Keratinocyte (primary cell): ENCODE data around the gene ATP7B. TPM values are rescaled to one million over a fixed set of nuclear protein-coding genes. Genes with fewer than 3 reads are reported as not detected.

Source experiments
- DNase-seq: peaks from one replicate; pipeline ENCODE4 v3.0.0-alpha.2; 2011; ENCODE audit warnings: low read depth, missing footprints, low spot score
- FAIRE-seq: peaks from 2 replicates; lab custom pipeline; 2011; peaks lifted over from hg19 to GRCh38; lab: Jason Lieb, UNC
- H2AFZ ChIP-seq: 2 replicates; pipeline ENCODE4 v1.6.0; 2012; ENCODE audit warnings: low read length, control low read depth, inconsistent platforms; ENCODE audit not compliant: control insufficient read depth
- H3K27ac ChIP-seq: 2 replicates; pipeline ENCODE4 v1.5.1; 2011; ENCODE audit warnings: low read length; ENCODE audit not compliant: control insufficient read depth, insufficient read depth
- H3K27me3 ChIP-seq: 3 replicates; pipeline ENCODE4 v1.6.0; 2011; ENCODE audit warnings: low read length; ENCODE audit not compliant: control insufficient read depth, insufficient read depth; ENCODE audit errors: extremely low read depth
- H3K36me3 ChIP-seq, 2 experiments: 2 replicates in 1 of 2; 3 replicates in 1 of 2; pipeline ENCODE4 v1.5.1; 2011; ENCODE audit warnings: low read length in 2 of 2, mild to moderate bottlenecking in 1 of 2; ENCODE audit not compliant: control insufficient read depth in 2 of 2, insufficient read depth in 2 of 2; ENCODE audit errors: extremely low read depth in 1 of 2
- H3K4me1 ChIP-seq: 3 replicates; pipeline ENCODE4 v1.5.1; 2011; ENCODE audit warnings: low read length; ENCODE audit not compliant: control insufficient read depth, insufficient read depth; ENCODE audit errors: extremely low read depth
- H3K4me2 ChIP-seq: 3 replicates; pipeline ENCODE4 v1.6.0; 2011; ENCODE audit warnings: low read depth, low read length; ENCODE audit not compliant: control insufficient read depth, insufficient read depth; ENCODE audit errors: extremely low read depth
- H3K4me3 ChIP-seq, 3 experiments: fragments of 200-600 bp in 1 of 3; sonication (generic) in 1 of 3; 2 replicates in 2 of 3; 3 replicates in 1 of 3; pipeline ENCODE4 v1.5.1; 2011 to 2016; ENCODE audit warnings: low read length in 3 of 3, mild to moderate bottlenecking in 3 of 3, control low read depth in 2 of 3, inconsistent platforms in 1 of 3, low read depth in 1 of 3, mixed read lengths in 1 of 3, mixed run types in 1 of 3, moderate library complexity in 1 of 3; ENCODE audit not compliant: control insufficient read depth in 2 of 3, insufficient read depth in 2 of 3; ENCODE audit errors: extremely low read depth in 1 of 3
- H3K79me2 ChIP-seq: 2 replicates; pipeline ENCODE4 v1.6.0; 2012; ENCODE audit warnings: low read length; ENCODE audit not compliant: control insufficient read depth, insufficient read depth
- H3K9ac ChIP-seq: 3 replicates; pipeline ENCODE4 v1.6.0; 2011; ENCODE audit warnings: low read length; ENCODE audit not compliant: control insufficient read depth, insufficient read depth; ENCODE audit errors: extremely low read depth
- H3K9me1 ChIP-seq: 3 replicates; pipeline ENCODE4 v1.6.0; 2011; ENCODE audit warnings: low read length; ENCODE audit not compliant: control insufficient read depth, insufficient read depth; ENCODE audit errors: extremely low read depth
- H3K9me3 ChIP-seq: 2 replicates; pipeline ENCODE4 v1.5.1; 2012; ENCODE audit warnings: low read depth, low read length; ENCODE audit not compliant: control insufficient read depth
- H4K20me1 ChIP-seq: 3 replicates; pipeline ENCODE4 v1.6.0; 2011; ENCODE audit warnings: low read length; ENCODE audit not compliant: control insufficient read depth, insufficient read depth; ENCODE audit errors: extremely low read depth
- EZH2 ChIP-seq: IDR thresholded peaks from one replicate; pipeline ENCODE4 v1.6.1; 2012; ENCODE audit warnings: inconsistent platforms, mild to moderate bottlenecking, low read length, moderate library complexity
- dilution Hi-C: fragments of 300-500 bp; cut with MboI; formaldehyde crosslinking; loops from one replicate; pipeline ENCODE4 v1.7.0; 2020; ENCODE audit warnings: low sequenced_read_pairs; ENCODE audit not compliant: extremely low pct_ligation_motif_present
- polyA plus RNA-seq, 5 experiments: library from polyadenylated mRNA; depleted of rRNA in 3 of 5; stranded (reverse) in 3 of 5; stranded (forward) in 1 of 5; unstranded in 1 of 5; fragments of >200 nt; gene quantifications; 1 replicate in 1 of 5; 2 replicates in 3 of 5; 3 replicates in 1 of 5; pipeline versions ENCODE4 v1.2.1 to v1.2.3, GENCODE V29; 2011 to 2012; ENCODE audit warnings: missing spikeins in 2 of 5, low read depth in 1 of 5, low replicate concordance in 1 of 5
- TF ChIP-seq, protein P1 (sequence below), 3 experiments: IDR thresholded peaks in 1 of 3; conservative IDR thresholded peaks in 1 of 3; optimal IDR thresholded peaks in 1 of 3; 2 replicates in 2 of 3; 3 replicates in 1 of 3; pipeline versions ENCODE3 to v1.5.1; 2011; ENCODE audit warnings: low read length in 3 of 3, mild to moderate bottlenecking in 3 of 3, moderate library complexity in 2 of 3, control low read depth in 1 of 3, inconsistent platforms in 1 of 3; ENCODE audit not compliant: insufficient read depth in 2 of 3; ENCODE audit errors: extremely low read depth in 1 of 3

ATP7B gene
- polyA plus RNA-seq, 1 donor (not counting 4 experiments of a cell fraction or from before 2014, with no cell fraction given): 5.2 TPM

DNA sequence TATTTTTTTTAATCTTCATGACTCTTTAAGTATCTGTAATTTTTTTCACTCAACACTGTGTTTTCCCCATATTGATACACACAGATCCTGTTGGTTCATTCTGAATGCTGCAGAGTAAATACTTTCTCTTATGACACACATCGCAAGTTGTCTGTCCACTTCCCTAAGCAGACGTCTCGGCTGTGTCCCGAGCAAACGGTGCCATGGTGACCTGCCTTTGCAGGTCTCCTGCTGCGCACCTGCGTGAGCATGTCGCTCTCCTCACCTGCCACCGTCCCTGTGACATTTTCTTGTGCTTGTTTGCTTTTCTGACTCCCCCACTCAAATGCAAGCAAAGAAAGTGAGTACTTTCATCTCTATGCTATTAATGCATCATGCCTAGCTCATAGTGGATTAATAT lies 91.7 kb downstream of the ATP7B start:
- H4K20me1 ChIP-seq: no peaks in the 10 kb centered on the region
- H3K79me2 ChIP-seq: no peaks in the 10 kb centered on the region
- H3K4me1 ChIP-seq: no peaks in the 10 kb centered on the region
- no peaks in the 10 kb centered on the region for H3K9me1 ChIP-seq
- no peak overlapping the region for H3K9ac ChIP-seq
- no peak overlapping the region for H2AFZ ChIP-seq
- H3K4me2 ChIP-seq: no peak overlapping the region
- no peaks in the 10 kb centered on the region for H3K9me3 ChIP-seq
- no peak for TF ChIP-seq EZH2
- TF ChIP-seq, protein P1, sequence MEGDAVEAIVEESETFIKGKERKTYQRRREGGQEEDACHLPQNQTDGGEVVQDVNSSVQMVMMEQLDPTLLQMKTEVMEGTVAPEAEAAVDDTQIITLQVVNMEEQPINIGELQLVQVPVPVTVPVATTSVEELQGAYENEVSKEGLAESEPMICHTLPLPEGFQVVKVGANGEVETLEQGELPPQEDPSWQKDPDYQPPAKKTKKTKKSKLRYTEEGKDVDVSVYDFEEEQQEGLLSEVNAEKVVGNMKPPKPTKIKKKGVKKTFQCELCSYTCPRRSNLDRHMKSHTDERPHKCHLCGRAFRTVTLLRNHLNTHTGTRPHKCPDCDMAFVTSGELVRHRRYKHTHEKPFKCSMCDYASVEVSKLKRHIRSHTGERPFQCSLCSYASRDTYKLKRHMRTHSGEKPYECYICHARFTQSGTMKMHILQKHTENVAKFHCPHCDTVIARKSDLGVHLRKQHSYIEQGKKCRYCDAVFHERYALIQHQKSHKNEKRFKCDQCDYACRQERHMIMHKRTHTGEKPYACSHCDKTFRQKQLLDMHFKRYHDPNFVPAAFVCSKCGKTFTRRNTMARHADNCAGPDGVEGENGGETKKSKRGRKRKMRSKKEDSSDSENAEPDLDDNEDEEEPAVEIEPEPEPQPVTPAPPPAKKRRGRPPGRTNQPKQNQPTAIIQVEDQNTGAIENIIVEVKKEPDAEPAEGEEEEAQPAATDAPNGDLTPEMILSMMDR (optimal IDR thresholded peaks at IDR 0.05 in 1 of 3, IDR thresholded peaks at IDR 0.05 in 1 of 3, conservative IDR thresholded peaks at IDR 0.05 in 1 of 3; ENCODE audit: extremely low read depth in 1 of 3, insufficient read depth in 2 of 3, low read length in 3 of 3): no peak
- H3K27me3 ChIP-seq: peaks cover 5% of the 10 kb centered on the region
- DNase-seq (no peak), FAIRE-seq (no peak)
- dilution Hi-C loops: no loop called here
- H3K4me3 ChIP-seq: no peak overlapping the region
- no peak overlapping the region for H3K27ac ChIP-seq
- H3K36me3 ChIP-seq: no peaks in the 10 kb centered on the region

DNA sequence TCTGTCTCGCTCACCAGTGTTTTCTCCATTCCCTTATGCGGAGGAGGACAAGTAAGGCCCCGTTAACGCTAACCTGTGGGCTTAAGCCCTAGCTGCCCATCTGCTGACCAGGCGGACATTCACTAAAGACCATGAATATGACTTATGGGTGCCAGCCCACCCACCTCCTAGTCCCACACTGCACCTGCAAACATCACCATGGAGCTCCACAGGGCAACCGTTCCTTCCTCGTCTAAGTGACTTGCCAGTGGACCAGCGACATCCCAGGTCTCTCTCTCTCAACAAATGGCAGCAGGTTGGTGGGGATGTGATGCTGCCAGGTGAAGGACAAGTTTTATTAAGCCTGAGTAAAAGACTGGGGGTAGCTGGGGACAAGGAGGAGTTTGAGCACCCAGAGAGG lies 94.3 kb downstream of the ATP7B start:
- DNase-seq (no peak), FAIRE-seq (no peak)
- no peak for TF ChIP-seq EZH2
- TF ChIP-seq, protein P1 (optimal IDR thresholded peaks at IDR 0.05 in 1 of 3, IDR thresholded peaks at IDR 0.05 in 1 of 3, conservative IDR thresholded peaks at IDR 0.05 in 1 of 3; ENCODE audit: extremely low read depth in 1 of 3, insufficient read depth in 2 of 3, low read length in 3 of 3): no peak
- Histone ChIP-seq H3K9me3 (no peaks in the 10 kb centered on the region), H3K79me2 (no peaks in the 10 kb centered on the region), H4K20me1 (no peaks in the 10 kb centered on the region), H3K27ac (no peak overlapping the region), H3K9ac (no peak overlapping the region), H3K36me3 (no peaks in the 10 kb centered on the region), H3K4me1 (no peaks in the 10 kb centered on the region), H3K27me3 (peaks cover 5% of the 10 kb centered on the region), H3K4me2 (no peak overlapping the region), H3K9me1 (no peaks in the 10 kb centered on the region), H2AFZ (no peak overlapping the region), H3K4me3 (no peak overlapping the region)
- dilution Hi-C loops: no loop called here
